Naive thymus-derived CD8-positive, alpha-beta T cell (primary cell): ENCODE data around the gene ASB5. TPM values are rescaled to one million over a fixed set of nuclear protein-coding genes. Genes with fewer than 3 reads are reported as not detected.

Experiments used
- ATAC-seq, 2 donors: fragments of 150-1000 bp; cut with Tn5 transposase in 1 of 2; sonication (Bioruptor Pico), chemical (Tn5 transposase) in 1 of 2; 1 replicate in 1 of 2; 2 replicates in 1 of 2; pipeline ENCODE4 v1.10.0; 2021; ENCODE audit warnings: mild to moderate bottlenecking in 2 of 2, moderate library complexity in 2 of 2
- POLR2A ChIA-PET: fragments of 350-600 bp; sonication (Branson Sonifier 250); formaldehyde crosslinking; loops from one replicate; lab custom pipeline; 2021; ENCODE audit warnings: antibody characterized with exemption; lab: Charles Lee
- DNase-seq, 10 donors: peaks; one replicate each; pipeline versions ENCODE4 v3.0.0 to v3.0.0-alpha.2; 2020 to 2022
- H3K27ac Mint-ChIP-seq, 10 donors: one replicate each; pipeline ENCODE4 v1.8.0; 2020 to 2022; ENCODE audit warnings: mild to moderate bottlenecking in 10 of 10, mixed read lengths in 10 of 10, moderate library complexity in 4 of 10, inconsistent platforms in 1 of 10
- H3K27me3 Mint-ChIP-seq, 5 donors: one replicate each; pipeline ENCODE4 v1.8.0; 2021 to 2022; ENCODE audit warnings: mixed read lengths in 5 of 5
- H3K36me3 Mint-ChIP-seq, 3 donors: one replicate each; pipeline ENCODE4 v1.8.0; 2020 to 2022; ENCODE audit warnings: mixed read lengths in 3 of 3, mild to moderate bottlenecking in 2 of 3, inconsistent platforms in 1 of 3
- H3K4me1 Mint-ChIP-seq, 4 donors: one replicate each; pipeline ENCODE4 v1.8.0; 2021 to 2022; ENCODE audit warnings: mixed read lengths in 4 of 4
- H3K4me3 Mint-ChIP-seq, 10 donors: one replicate each; pipeline ENCODE4 v1.8.0; 2020 to 2022; ENCODE audit warnings: mild to moderate bottlenecking in 10 of 10, mixed read lengths in 10 of 10, moderate library complexity in 6 of 10, inconsistent platforms in 1 of 10
- H3K9me3 Mint-ChIP-seq, 9 donors: one replicate each; pipeline ENCODE4 v1.8.0; 2020 to 2022; ENCODE audit warnings: mixed read lengths in 9 of 9, mild to moderate bottlenecking in 3 of 9, inconsistent platforms in 1 of 9, moderate library complexity in 1 of 9
- polyA plus RNA-seq, 3 donors: library from polyadenylated mRNA; unstranded; fragments of 300-500 nt; fragmentation: Illumina TruSeq; gene quantifications; one replicate each; pipeline ENCODE4 v1.2.3, GENCODE V29; 2021
- total RNA-seq, 8 experiments: library from RNA in 2 of 8; stranded (reverse) in 2 of 8; gene quantifications; one replicate each; pipeline ENCODE4 v1.2.3 and lab custom pipeline; 2021 to 2026

The ASB5 gene
- total and polyA plus RNA-seq, 5 experiments from 2014 or later, result not detected

- no peaks in the 10 kb centered on the region for H3K36me3 Mint-ChIP-seq
- POLR2A ChIA-PET, result no interaction called here
- DNase-seq, result no peak
- H3K4me1 Mint-ChIP-seq, result peaks cover 0 to 6% (median 2%) of the 10 kb centered on the region in 4 donors
- H3K4me3 Mint-ChIP-seq, result no peak overlapping the region
- H3K27ac Mint-ChIP-seq, result no peak overlapping the region
- no peak for ATAC-seq
- peaks cover 0 to 8% (median 0%) of the 10 kb centered on the region in 9 donors for H3K9me3 Mint-ChIP-seq
- peaks cover 24 to 45% (median 30%) of the 10 kb centered on the region in 5 donors for H3K27me3 Mint-ChIP-seq
Observed at GRCh38 chr4:176207839-176208238, 61.2 kb downstream of the ASB5 start.

- H3K36me3 Mint-ChIP-seq, result no peaks in the 10 kb centered on the region
- no peaks in the 10 kb centered on the region for H3K9me3 Mint-ChIP-seq
- peaks cover 19 to 41% (median 30%) of the 10 kb centered on the region in 5 donors for H3K27me3 Mint-ChIP-seq
- no peak overlapping the region for H3K4me3 Mint-ChIP-seq
- H3K4me1 Mint-ChIP-seq, result peaks cover 0 to 6% (median 2%) of the 10 kb centered on the region in 4 donors
- POLR2A ChIA-PET, result interaction anchor here (1.0 kb wide), 1 partner anchor 9 kb away, joined by 3 read pairs; no protein-coding TSS in a partner anchor
- ATAC-seq (no peak), DNase-seq (no peak)
- H3K27ac Mint-ChIP-seq, result peak overlapping the region in 2 of 10 donors; percentile 0 to 35
Observed at GRCh38 chr4:176205299-176205698, 63.7 kb downstream of the ASB5 start.

GRCh38 chr4:176198316-176198903 is 70.6 kb downstream of the ASB5 start:
- POLR2A ChIA-PET, result no interaction called here
- no peak overlapping the region for H3K4me3 Mint-ChIP-seq
- no peak for ATAC-seq

GRCh38 chr4:176195184-176195978 is 73.6 kb downstream of the ASB5 start, which contains the start of gene SPATA4:
Gene SPATA4 (minus strand): TSS chr4:176195585. CDS start chr4:176195562, 23 bp downstream.
- H3K36me3 Mint-ChIP-seq, result no peaks in the 10 kb centered on the region
- ATAC-seq, result peak; percentile 93 to 96
- H3K27me3 Mint-ChIP-seq, result peaks cover 6 to 23% (median 10%) of the 10 kb centered on the region in 5 donors
- DNase-seq, result peak; percentile 87 to 96 (median 92)
- peaks cover 0 to 1% (median 0%) of the 10 kb centered on the region in 9 donors for H3K9me3 Mint-ChIP-seq
- peak within 1 kb of the TSS; percentile 84 to 99 (median 92) for H3K27ac Mint-ChIP-seq
- peaks cover 8 to 12% (median 10%) of the 10 kb centered on the region in 4 donors for H3K4me1 Mint-ChIP-seq
- peak within 1 kb of the TSS; percentile 79 to 94 (median 90) for H3K4me3 Mint-ChIP-seq
- POLR2A ChIA-PET, result interaction anchor here (0.6 to 1.8 kb wide), 9 partner anchors 12 to 1246 kb away, joined by 3 to 8 read pairs (median 4); partner anchors contain the start of genes SPCS3 and WDR17

More at GRCh38 chr4:176198316-176198903, 70.6 kb downstream of the ASB5 start:
- peaks cover 0 to 1% (median 0%) of the 10 kb centered on the region in 9 donors for H3K9me3 Mint-ChIP-seq
- H3K4me1 Mint-ChIP-seq, result peaks cover 8 to 12% (median 10%) of the 10 kb centered on the region in 4 donors
- DNase-seq, result no peak
- no peak overlapping the region for H3K27ac Mint-ChIP-seq
- H3K27me3 Mint-ChIP-seq, result peaks cover 0 to 14% (median 4%) of the 10 kb centered on the region in 5 donors
- H3K36me3 Mint-ChIP-seq, result no peaks in the 10 kb centered on the region

GRCh38 chr4:176193938-176194337 is 75.1 kb downstream of the ASB5 start:
- H3K27me3 Mint-ChIP-seq, result peaks cover 8 to 26% (median 14%) of the 10 kb centered on the region in 5 donors
- H3K4me3 Mint-ChIP-seq, result peak overlapping the region in 4 of 10 donors; percentile 9 to 48 (median 26)
- no peak for DNase-seq
- POLR2A ChIA-PET, result interaction anchor here (0.7 kb wide), 1 partner anchor 117 kb away, joined by 5 read pairs; no protein-coding TSS in a partner anchor
- peaks cover 8 to 12% (median 10%) of the 10 kb centered on the region in 4 donors for H3K4me1 Mint-ChIP-seq
- H3K9me3 Mint-ChIP-seq, result peaks cover 0 to 1% (median 0%) of the 10 kb centered on the region in 9 donors
- ATAC-seq, result no peak
- no peak overlapping the region for H3K27ac Mint-ChIP-seq
- no peaks in the 10 kb centered on the region for H3K36me3 Mint-ChIP-seq

GRCh38 chr4:176193126-176193525 is 75.9 kb downstream of the ASB5 start:
- DNase-seq, result no peak
- H3K9me3 Mint-ChIP-seq, result peaks cover 0 to 1% (median 0%) of the 10 kb centered on the region in 9 donors
- H3K27ac Mint-ChIP-seq, result no peak overlapping the region
- POLR2A ChIA-PET, result interaction anchor here (0.9 kb wide), 1 partner anchor 132 kb away, joined by 3 read pairs; no protein-coding TSS in a partner anchor
- no peaks in the 10 kb centered on the region for H3K36me3 Mint-ChIP-seq
- no peak overlapping the region for H3K4me3 Mint-ChIP-seq
- peaks cover 8 to 12% (median 10%) of the 10 kb centered on the region in 4 donors for H3K4me1 Mint-ChIP-seq
- peaks cover 11 to 30% (median 17%) of the 10 kb centered on the region in 5 donors for H3K27me3 Mint-ChIP-seq
- no peak for ATAC-seq

- peaks cover 0 to 1% (median 0%) of the 10 kb centered on the region in 9 donors for H3K9me3 Mint-ChIP-seq
- DNase-seq (no peak), ATAC-seq (no peak)
- H3K27me3 Mint-ChIP-seq, result peaks cover 15 to 32% (median 19%) of the 10 kb centered on the region in 5 donors
- no peak overlapping the region for H3K27ac Mint-ChIP-seq
- no peak overlapping the region for H3K4me3 Mint-ChIP-seq
- POLR2A ChIA-PET, result no interaction called here
- H3K4me1 Mint-ChIP-seq, result peaks cover 8 to 12% (median 10%) of the 10 kb centered on the region in 4 donors
- H3K36me3 Mint-ChIP-seq, result no peaks in the 10 kb centered on the region
Observed at GRCh38 chr4:176191974-176192373, 77.0 kb downstream of the ASB5 start.

- Mint-ChIP-seq H3K4me3 (no peak overlapping the region), H3K27ac (no peak overlapping the region), H3K9me3 (no peaks in the 10 kb centered on the region), H3K27me3 (peaks cover 17 to 39% (median 20%) of the 10 kb centered on the region in 5 donors), H3K4me1 (peaks cover 1 to 3% (median 3%) of the 10 kb centered on the region in 4 donors), H3K36me3 (no peaks in the 10 kb centered on the region)
- ATAC-seq (no peak), DNase-seq (no peak)
- POLR2A ChIA-PET, result no interaction called here
Observed at GRCh38 chr4:176189891-176190795, 78.9 kb downstream of the ASB5 start.

GRCh38 chr4:176188654-176189053 is 80.4 kb downstream of the ASB5 start:
- H3K4me1 Mint-ChIP-seq, result no peaks in the 10 kb centered on the region
- no peaks in the 10 kb centered on the region for H3K9me3 Mint-ChIP-seq
- peaks cover 17 to 45% (median 20%) of the 10 kb centered on the region in 5 donors for H3K27me3 Mint-ChIP-seq
- POLR2A ChIA-PET, result no interaction called here
- ATAC-seq (no peak), DNase-seq (no peak)
- no peak overlapping the region for H3K4me3 Mint-ChIP-seq
- no peaks in the 10 kb centered on the region for H3K36me3 Mint-ChIP-seq
- no peak overlapping the region for H3K27ac Mint-ChIP-seq

GRCh38 chr4:176187624-176188023 is 81.4 kb downstream of the ASB5 start:
- Mint-ChIP-seq H3K27me3 (peaks cover 17 to 45% (median 20%) of the 10 kb centered on the region in 5 donors), H3K9me3 (no peaks in the 10 kb centered on the region), H3K36me3 (no peaks in the 10 kb centered on the region), H3K4me1 (no peaks in the 10 kb centered on the region), H3K27ac (peak overlapping the region in 1 of 10 donors; percentile 78), H3K4me3 (no peak overlapping the region)
- no peak for DNase-seq
- POLR2A ChIA-PET, result no interaction called here
- ATAC-seq, result no peak

- Mint-ChIP-seq H3K36me3 (no peaks in the 10 kb centered on the region), H3K27ac (no peak overlapping the region), H3K4me3 (no peak overlapping the region), H3K27me3 (peaks cover 13 to 43% (median 18%) of the 10 kb centered on the region in 5 donors), H3K9me3 (no peaks in the 10 kb centered on the region), H3K4me1 (no peaks in the 10 kb centered on the region)
- POLR2A ChIA-PET, result no interaction called here
- no peak for ATAC-seq
- no peak for DNase-seq
Observed at GRCh38 chr4:176186671-176187395, 82.2 kb downstream of the ASB5 start.
